ENCODE measurements around the gene TXNDC5.

TXNDC5 gene

GRCh38 chr6:7846966-7847818 is 63.4 kb downstream of the TXNDC5 start:
- H3K27me3 ChIP-seq (replicated peaks; ENCODE audit: control insufficient read depth, insufficient read depth, low read length, poor library complexity, severe bottlenecking) = no peaks in the 10 kb centered on the region
- DNase-seq = no peak
- no peak overlapping the region for H3K27ac ChIP-seq (ENCODE audit: insufficient read depth, low read length, poor library complexity, severe bottlenecking)
- no peak overlapping the region for H3K4me3 ChIP-seq (ENCODE audit: insufficient read depth, low read depth, low read length, poor library complexity, severe bottlenecking)
- no peaks in the 10 kb centered on the region for H3K36me3 ChIP-seq (ENCODE audit: control insufficient read depth, insufficient read depth, low read length)
- H3K4me1 ChIP-seq (ENCODE audit: control insufficient read depth, insufficient read depth, low read length, poor library complexity, severe bottlenecking) = no peaks in the 10 kb centered on the region
- H3K9me3 ChIP-seq (ENCODE audit: control insufficient read depth, low read length) = no peaks in the 10 kb centered on the region

GRCh38 chr6:7841781-7842468 is 68.7 kb downstream of the TXNDC5 start:
- Histone ChIP-seq H3K4me1 (ENCODE audit: control insufficient read depth, insufficient read depth, low read length, poor library complexity, severe bottlenecking) (no peaks in the 10 kb centered on the region), H3K27me3 (replicated peaks; ENCODE audit: control insufficient read depth, insufficient read depth, low read length, poor library complexity, severe bottlenecking) (no peaks in the 10 kb centered on the region), H3K9me3 (ENCODE audit: control insufficient read depth, low read length) (no peaks in the 10 kb centered on the region), H3K36me3 (ENCODE audit: control insufficient read depth, insufficient read depth, low read length) (no peaks in the 10 kb centered on the region), H3K4me3 (ENCODE audit: insufficient read depth, low read depth, low read length, poor library complexity, severe bottlenecking) (no peak overlapping the region), H3K27ac (ENCODE audit: insufficient read depth, low read length, poor library complexity, severe bottlenecking) (no peak overlapping the region)
- no peak for DNase-seq

GRCh38 chr6:7836371-7837026 is 74.1 kb downstream of the TXNDC5 start:
- no peak overlapping the region for H3K27ac ChIP-seq (ENCODE audit: insufficient read depth, low read length, poor library complexity, severe bottlenecking)
- no peaks in the 10 kb centered on the region for H3K27me3 ChIP-seq (replicated peaks; ENCODE audit: control insufficient read depth, insufficient read depth, low read length, poor library complexity, severe bottlenecking)
- no peaks in the 10 kb centered on the region for H3K4me1 ChIP-seq (ENCODE audit: control insufficient read depth, insufficient read depth, low read length, poor library complexity, severe bottlenecking)
- H3K4me3 ChIP-seq (ENCODE audit: insufficient read depth, low read depth, low read length, poor library complexity, severe bottlenecking) = no peak overlapping the region
- DNase-seq = no peak
- H3K9me3 ChIP-seq (ENCODE audit: control insufficient read depth, low read length) = no peaks in the 10 kb centered on the region
- no peaks in the 10 kb centered on the region for H3K36me3 ChIP-seq (ENCODE audit: control insufficient read depth, insufficient read depth, low read length)

GRCh38 chr6:7833751-7834070 is 76.9 kb downstream of the TXNDC5 start:
- Histone ChIP-seq H3K4me3 (ENCODE audit: insufficient read depth, low read depth, low read length, poor library complexity, severe bottlenecking) (no peak overlapping the region), H3K4me1 (ENCODE audit: control insufficient read depth, insufficient read depth, low read length, poor library complexity, severe bottlenecking) (no peaks in the 10 kb centered on the region), H3K36me3 (ENCODE audit: control insufficient read depth, insufficient read depth, low read length) (no peaks in the 10 kb centered on the region), H3K27ac (ENCODE audit: insufficient read depth, low read length, poor library complexity, severe bottlenecking) (no peak overlapping the region), H3K27me3 (replicated peaks; ENCODE audit: control insufficient read depth, insufficient read depth, low read length, poor library complexity, severe bottlenecking) (no peaks in the 10 kb centered on the region), H3K9me3 (ENCODE audit: control insufficient read depth, low read length) (no peaks in the 10 kb centered on the region)
- DNase-seq = no peak

GRCh38 chr6:7832904-7833750 is 77.5 kb downstream of the TXNDC5 start:
- Histone ChIP-seq H3K36me3 (ENCODE audit: control insufficient read depth, insufficient read depth, low read length) (no peaks in the 10 kb centered on the region), H3K9me3 (ENCODE audit: control insufficient read depth, low read length) (no peaks in the 10 kb centered on the region), H3K27ac (ENCODE audit: insufficient read depth, low read length, poor library complexity, severe bottlenecking) (no peak overlapping the region), H3K4me3 (ENCODE audit: insufficient read depth, low read depth, low read length, poor library complexity, severe bottlenecking) (no peak overlapping the region), H3K4me1 (ENCODE audit: control insufficient read depth, insufficient read depth, low read length, poor library complexity, severe bottlenecking) (no peaks in the 10 kb centered on the region), H3K27me3 (replicated peaks; ENCODE audit: control insufficient read depth, insufficient read depth, low read length, poor library complexity, severe bottlenecking) (no peaks in the 10 kb centered on the region)
- no peak for DNase-seq

Data from effector memory CD4-positive, alpha-beta T cell (primary cell).